GM18508 (cell line): Measurements from ENCODE around the gene DLX3.

ENCODE experiments used
- ATAC-seq: cut with Tn5 transposase; IDR thresholded peaks from one replicate; pipeline ENCODE4 v1.9.1; 2021; ENCODE audit warnings: moderate number of reproducible peaks; ENCODE audit not compliant: insufficient read depth, unreplicated experiment

Gene DLX3

DNA sequence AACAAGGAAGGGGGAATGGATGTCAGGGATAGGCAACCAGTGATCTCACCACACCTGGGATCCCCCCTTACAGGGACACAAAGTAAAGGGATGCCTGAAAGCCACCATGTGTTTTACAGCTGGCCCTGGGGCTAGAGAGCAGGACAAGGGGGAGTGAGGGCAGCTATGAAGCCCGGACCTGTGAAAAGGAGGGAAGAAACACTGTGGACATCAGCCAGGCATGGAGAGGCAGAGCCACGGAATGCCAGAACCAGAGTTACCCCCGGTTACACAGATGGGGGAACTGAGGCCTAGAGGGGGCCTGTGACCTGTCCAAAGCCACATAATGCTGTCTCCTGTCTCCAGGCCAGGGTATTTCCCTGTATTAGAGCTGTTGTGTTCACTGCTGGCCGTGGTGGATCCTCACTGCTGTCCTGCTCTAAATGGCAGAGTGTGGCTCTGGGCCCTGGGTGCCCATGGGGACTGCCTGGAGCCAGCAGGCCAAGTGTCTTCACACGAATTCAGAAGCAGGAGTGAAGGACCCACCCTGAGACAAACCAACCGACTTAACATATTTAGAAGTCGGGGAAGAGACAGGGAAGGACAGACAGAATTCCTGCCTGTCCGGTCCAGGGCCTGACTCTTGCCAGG is 31.1 kb upstream of the DLX3 start:
- ATAC-seq: no peak

DNA sequence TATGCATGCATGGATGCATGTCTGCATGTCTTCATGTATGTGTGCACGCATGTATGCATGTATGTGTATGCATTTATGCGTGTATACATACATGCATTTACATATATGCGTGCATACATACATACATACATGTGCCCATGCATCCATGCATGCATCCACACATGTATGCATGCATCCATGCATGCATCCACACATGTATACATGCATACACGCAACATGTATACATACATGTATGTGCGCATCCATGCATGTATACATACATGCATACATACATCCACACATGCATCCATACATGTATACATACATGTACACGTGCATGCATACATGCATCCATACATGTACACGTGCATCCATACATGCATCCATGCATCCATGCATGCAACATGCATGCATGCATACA is 29.8 kb upstream of the DLX3 start:
- no peak for ATAC-seq

DNA sequence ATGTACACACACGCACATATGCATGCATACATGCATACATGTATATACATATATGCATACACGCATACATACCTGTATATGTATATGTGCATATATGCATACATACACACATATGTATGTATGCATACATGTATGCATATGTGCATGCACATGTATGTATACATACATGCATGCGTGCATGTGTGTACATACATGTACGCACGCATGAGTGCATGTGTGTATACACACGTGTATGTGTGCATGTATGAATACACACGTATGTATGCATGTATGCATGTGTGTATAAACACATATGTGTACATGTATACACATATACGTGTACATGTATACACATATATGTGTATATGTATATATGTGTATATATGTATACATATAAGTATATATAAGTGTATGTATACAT is 28.5 kb upstream of the DLX3 start:
- no peak for ATAC-seq

DNA sequence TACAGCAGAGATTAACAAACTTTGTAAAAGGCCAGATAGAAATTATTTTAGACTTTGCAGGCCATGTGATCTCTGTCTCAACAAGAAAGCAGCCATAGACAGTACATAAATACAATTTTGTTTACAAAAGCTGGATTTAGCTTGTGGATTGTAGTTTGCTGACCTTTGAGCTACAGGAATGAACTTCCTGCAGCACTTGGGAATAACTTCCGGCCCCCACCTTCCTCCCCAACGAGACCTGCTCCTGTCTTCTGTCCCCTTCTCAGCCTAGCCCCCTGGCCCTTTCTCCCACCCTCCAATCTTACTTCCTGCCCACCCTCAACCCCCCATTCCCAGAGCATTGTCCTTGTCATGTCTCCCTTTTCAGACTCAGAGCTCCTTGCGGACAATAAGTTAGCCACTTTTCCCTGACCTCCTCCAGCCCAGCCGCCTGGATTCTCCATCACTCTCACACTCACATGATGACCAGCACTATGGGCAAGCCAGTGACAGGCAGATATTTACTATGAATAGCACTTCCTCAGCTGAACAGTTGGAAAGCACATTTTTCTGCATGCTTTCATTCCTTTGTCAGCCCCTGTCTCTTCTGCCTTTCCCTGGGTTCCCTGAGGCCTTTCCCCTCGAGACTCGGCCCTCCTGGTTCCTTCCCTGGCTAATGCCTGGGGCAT is 27.6 kb upstream of the DLX3 start:
- no peak for ATAC-seq

DNA sequence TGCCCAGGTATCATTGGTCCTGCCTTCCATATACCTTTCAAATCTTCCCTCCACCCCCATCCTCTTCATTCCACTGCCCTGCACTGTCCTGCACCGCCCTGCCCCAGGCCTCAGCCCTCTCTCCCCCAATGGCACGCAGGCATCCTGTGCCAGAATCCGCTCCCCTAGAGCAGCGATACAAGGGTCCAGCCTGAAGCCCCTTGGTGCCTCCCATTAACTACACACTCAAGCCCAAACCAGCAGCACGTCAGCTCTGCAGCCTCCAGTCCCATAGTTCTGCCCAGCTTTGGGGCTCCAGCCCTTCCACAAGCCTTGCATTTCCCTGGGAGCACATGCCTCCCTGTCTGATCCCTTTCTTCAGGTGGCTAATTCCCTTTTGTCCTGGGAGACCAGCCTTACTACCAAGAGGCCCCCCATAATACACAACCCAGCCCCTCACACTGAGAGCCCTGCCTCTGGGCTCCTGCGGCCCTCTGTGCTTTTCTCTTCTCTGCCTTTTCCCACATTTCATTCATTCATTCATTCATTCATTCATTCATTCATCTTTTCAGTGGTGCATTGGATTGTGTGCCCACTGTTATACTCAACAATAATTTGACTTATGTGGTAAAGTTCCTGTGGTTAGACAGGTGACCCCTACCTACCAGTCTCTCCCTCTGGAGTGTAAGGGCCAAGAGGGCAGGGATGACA is 26.8 kb upstream of the DLX3 start:
- ATAC-seq: no peak

DNA sequence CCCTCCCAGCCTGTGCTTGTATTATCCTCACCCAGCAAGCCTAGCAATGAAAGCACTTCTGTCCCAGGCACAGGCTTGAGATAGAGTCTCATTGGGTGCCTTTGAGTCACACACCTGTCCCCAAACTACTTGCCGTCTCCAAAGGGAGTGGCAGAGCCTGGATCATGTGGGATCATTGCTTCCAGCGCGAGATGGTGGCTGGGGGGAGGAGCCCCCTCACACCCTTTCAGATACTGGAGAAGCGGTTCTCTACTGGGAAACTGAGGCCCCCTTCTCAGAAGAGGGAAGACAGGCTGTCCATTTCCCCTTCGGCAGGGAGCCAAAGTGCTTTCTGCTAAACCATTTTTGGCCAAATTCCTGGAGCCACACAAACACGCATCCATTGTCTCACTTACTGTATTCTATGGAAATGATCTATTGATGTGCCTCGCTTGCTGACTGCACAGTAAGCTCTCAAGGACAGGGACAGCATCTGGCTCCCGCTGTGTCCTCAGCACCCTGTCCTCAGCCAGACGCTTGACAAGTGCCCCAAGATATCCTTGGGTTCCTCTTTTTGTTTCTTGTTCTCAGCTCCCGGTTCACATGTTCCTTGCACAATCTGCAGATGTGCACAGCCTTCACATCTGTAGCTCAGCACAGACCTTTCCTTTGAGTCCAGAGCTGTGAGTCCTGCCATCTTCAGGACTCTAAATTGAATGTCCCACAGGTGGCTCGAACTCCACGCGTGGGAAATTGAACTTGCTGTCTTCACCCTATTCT is 26.0 kb upstream of the DLX3 start:
- no peak for ATAC-seq

DNA sequence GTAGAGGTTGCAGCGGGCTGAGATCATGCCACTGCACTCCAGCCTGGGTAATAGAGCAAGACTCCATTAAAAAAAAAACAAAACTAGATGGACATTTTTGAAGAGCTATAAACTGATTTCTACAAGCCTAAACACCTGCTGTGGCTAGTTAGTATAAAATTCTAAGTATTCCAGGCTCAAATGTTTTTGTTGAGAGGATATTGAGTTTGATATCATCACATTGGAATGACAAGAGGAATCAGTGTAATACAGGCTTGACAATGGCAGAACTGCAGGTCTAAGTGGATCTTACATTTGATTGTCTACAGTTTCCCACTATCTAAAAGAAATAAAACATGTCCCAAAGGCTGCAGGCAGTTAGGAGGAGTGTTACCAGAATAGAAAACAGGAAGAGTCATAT is 23.9 kb upstream of the DLX3 start:
- ATAC-seq: no peak

DNA sequence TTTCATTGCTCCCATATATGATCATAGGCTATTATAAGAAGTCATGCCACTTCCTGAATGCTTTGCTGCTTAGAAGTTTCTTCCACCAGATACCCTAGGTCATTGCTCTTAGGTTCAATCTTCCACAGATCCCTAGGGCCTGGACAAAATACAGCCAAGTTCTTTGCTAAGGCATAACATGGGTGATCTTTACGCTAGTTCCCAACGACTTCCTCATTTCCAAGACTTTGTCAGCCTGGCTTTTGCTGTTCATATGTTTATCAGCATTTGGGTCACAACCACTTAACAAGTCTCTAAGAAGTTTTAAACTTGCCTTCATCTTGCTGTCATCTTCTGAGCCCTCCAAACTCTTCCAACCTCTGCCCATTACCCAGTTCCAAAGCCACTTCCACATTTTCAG is 20.1 kb upstream of the DLX3 start:
- ATAC-seq: no peak

DNA sequence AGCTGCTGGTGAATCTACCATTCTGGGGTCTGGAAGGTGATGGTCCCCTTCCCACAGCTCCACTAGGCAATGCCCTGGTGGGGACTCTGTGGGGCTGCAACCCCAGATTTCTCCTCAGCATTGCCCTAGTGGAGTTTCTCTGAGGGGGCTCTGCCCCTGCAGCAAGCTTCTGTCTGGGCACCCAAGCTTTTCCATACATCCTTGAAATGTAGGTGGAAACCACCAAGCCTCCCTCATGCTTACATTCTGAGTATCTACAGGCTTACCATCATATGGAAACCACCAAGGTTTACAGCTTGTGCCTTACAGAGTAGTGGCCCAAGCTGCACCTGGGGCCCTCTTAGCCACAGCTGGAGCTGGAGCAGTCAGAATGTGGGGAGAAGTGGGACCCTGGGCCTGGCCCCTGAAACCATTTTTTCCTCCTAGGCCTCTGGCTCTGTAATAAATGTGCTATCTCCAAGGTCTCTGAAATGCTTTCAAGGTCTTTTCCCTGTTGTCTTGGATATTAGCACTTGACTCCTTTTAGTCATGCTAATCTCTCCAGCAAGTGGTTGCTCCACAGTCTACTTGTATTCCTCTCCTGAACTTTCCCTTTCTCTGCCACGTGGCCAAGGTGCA is 19.6 kb upstream of the DLX3 start:
- no peak for ATAC-seq

DNA sequence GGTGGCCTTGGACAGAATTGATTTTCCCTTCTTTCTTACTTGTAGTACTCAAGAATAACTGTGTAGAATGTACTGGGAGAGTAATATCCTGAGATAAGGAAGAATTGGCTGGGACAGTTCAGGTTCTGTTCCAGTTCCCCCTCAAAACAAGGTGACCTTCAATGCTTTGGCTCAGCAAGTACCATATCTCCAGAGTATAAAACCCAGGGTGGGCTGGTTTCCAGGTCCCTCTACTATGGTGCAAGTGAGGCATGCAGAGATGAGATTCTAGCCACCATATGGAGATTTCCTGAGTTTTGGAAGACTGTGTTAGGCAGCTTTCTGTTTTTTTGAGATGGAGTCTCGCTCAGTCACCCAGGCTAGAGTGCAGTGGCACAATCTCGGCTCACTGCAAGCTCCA is 18.1 kb upstream of the DLX3 start:
- no peak for ATAC-seq

DNA sequence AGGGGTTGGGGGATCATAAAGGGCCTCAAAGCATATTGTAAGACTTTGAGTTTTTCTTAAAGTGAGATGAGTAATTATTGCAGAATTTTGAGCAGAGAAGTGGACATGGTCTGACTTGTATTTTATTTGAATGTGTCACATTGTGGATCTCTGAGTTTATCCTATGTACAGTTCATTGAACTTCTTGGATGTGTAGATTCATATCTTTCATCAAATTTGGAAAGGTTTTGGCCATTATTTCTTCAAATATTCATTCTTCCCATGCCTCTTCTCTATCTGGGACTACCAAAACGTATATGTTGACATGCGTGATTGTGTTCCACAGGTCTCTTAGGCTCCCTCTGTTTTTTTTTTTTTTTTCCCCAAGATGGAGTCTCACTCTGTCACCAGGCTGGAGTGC is 14.3 kb upstream of the DLX3 start:
- no peak for ATAC-seq

DNA sequence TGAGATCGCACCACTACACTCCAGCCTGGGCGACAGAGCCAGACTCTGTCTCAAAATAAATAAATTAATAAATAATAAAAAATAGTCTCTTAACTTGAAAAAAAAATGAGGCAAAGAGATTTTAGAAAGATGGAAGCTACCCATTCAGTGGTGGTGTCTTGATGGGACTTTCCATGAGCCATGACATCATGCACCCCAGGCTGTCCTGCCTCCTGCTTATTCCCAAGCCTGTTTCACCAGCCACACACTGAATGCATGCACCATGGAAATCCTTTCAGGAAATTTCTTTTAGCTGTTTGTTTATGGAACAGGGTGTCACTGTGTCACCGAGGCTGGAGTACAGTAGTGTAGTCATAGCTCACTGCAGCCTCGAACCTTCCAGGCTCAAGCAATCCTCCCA is 8.9 kb upstream of the DLX3 start:
- no peak for ATAC-seq

DNA sequence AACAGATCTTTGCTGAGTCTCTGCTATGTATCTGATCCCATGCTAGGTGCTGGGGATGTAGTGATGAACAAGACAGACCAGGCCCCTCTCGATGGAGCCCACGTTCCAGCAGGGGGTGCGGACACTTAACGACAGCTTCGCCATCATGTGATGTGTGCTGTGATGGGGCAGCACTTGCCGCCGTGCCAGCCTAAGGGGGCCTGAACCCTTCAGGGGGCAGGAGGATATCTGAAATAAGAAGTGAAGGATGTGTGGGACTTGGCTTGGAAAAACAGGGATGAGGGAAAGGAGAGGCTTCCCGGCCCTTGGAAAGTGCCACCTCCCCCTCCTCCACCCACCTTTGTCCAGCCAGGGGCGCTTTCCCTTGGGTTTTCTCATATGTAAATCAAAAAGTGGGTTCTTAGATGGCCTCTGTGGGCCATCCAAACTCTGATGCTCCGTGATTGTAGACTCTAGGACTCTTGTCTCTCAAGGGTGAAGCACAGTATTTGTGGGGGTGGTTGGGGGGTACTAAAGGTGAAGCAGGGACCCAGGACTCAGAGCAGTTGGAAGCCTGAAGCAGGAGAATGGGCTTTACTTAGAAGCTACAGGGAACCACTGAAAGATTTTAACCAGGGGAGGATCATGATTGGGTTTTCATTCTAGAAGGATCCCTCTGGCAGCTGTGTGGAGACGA is 4.0 kb upstream of the DLX3 start:
- ATAC-seq: no peak

DNA sequence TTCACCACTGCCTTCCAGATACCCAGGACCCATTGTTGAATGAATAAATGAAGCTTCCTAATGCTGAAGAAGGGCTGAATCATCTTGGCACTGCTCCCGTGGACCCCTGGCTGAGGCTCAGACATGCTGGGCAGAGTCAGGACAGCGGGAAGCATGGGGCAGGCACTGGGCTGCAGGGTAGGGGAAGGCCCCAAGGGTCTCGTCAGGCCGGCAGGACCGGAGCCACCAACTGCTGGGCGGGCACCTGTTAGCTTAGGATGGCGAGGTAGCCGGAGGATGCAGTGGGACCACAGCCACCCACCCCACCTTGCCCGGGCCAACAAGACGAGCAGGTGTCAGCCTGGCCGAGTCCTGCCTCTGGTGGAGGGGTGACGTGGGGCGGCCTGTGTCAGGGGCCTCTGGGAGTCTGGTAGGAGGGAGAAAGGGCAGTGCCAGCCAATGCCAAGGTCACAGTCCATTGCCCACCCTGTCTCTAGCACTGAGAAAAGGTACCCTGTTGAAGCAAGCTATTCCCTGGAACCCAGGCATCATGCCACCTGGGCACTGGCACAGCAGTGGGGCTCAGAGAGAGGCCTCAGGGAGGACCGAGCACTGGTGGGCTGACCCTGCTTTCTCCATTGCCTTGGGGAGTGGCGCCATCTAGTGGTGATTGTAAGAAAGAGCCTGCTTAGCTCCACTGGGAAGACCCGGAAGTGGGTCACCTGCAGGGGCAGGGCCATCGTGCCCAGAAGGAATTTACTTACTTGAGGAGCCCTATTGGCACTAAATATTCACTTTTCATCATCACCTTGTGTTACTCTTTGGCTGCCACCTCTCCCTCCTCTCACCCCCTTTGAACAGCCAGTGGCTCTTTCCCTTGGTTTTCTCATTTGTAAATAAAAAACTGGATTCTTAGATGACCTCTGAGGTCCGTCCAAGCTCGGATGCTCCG is 3.0 kb upstream of the DLX3 start:
- no peak for ATAC-seq

DNA sequence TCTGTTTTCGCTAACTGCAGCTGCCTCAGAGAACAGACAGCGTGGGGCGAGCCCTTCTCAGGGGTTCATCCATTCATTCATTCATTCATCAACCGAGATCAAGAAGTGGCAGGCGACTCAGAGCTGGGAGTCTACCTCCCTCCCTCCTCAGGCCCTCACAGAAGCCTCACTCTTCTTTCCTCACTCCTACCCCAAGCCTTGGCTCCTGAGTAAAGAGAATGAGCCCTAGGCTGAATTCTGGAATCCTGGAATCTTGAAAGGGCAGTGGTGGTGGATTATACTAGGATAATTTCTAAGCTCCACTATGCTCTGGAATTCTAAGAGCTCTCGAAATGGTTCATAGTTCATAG is 2.3 kb upstream of the DLX3 start:
- no peak for ATAC-seq

DNA sequence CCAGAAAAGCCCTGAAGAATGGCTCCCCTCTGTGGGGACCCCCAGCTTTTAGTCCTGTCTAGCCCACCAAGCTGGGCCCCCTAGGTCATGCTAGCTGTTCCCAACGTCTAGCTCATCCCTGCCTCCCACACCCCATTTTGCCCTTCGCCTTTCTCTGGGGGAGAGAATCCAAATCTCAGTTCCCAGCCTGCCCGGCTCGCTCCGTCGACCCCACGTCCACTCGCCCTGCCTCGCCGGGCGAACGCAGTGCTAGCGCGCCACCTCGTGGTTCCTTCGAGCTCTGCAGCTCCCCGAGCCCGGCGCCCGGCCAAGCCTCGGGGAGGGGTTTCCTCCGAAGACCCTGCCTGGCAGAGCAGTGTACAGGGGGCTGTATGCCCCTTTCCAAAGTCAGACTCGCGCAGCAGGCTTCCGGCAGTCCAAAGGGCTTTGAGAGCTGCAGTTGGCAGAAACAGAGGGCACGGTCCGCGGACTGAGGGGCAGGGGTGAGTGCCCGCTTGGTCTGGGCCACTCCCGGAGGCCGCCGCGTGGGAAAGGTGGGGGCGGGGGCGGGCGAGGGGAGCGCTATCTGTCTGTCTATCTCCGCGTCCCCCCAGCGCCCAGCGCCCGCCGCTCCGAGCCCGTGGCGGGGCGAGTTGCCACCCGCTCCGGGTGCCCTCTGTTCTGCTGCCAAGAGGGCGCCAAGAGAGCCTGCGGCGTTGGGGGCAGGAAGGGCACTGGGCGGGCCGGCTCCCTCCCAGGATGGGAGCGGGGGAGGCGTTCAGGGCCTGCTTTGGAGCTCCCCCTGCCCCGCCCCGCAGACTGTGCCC is 1.7 kb upstream of the DLX3 start:
- no peak for ATAC-seq

DNA sequence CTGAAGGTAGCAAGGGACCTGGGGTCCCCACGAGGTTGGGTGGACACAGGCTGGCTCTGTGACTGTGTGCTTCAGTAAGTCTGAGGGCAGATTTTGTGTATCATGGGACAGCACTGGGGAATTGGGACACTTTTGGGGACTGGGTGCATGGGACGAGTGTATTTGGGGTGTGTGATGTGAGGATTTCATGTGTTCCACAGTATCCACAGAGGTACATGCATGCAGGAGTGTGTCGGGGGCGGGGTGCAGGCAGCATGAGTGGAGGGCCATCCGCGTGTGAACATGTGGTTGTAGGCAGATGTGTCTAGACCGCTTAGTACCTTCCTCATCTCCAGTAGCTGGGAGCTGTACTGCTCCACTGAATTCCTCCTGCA is 1.1 kb upstream of the DLX3 start:
- ATAC-seq: no peak
